Keratinocyte (primary cell): ENCODE data around the gene TRAF3IP3. TPM values are rescaled to one million over a fixed set of nuclear protein-coding genes. Genes with fewer than 3 reads are reported as not detected.

Source experiments
- DNase-seq: peaks from one replicate; pipeline ENCODE4 v3.0.0-alpha.2; 2011; ENCODE audit warnings: low read depth, missing footprints, low spot score
- FAIRE-seq: peaks from 2 replicates; lab custom pipeline; 2011; peaks lifted over from hg19 to GRCh38; lab: Jason Lieb, UNC
- H2AFZ ChIP-seq: 2 replicates; pipeline ENCODE4 v1.6.0; 2012; ENCODE audit warnings: low read length, control low read depth, inconsistent platforms; ENCODE audit not compliant: control insufficient read depth
- H3K27ac ChIP-seq: 2 replicates; pipeline ENCODE4 v1.5.1; 2011; ENCODE audit warnings: low read length; ENCODE audit not compliant: control insufficient read depth, insufficient read depth
- H3K27me3 ChIP-seq: 3 replicates; pipeline ENCODE4 v1.6.0; 2011; ENCODE audit warnings: low read length; ENCODE audit not compliant: control insufficient read depth, insufficient read depth; ENCODE audit errors: extremely low read depth
- H3K36me3 ChIP-seq, 2 experiments: 2 replicates in 1 of 2; 3 replicates in 1 of 2; pipeline ENCODE4 v1.5.1; 2011; ENCODE audit warnings: low read length in 2 of 2, mild to moderate bottlenecking in 1 of 2; ENCODE audit not compliant: control insufficient read depth in 2 of 2, insufficient read depth in 2 of 2; ENCODE audit errors: extremely low read depth in 1 of 2
- H3K4me1 ChIP-seq: 3 replicates; pipeline ENCODE4 v1.5.1; 2011; ENCODE audit warnings: low read length; ENCODE audit not compliant: control insufficient read depth, insufficient read depth; ENCODE audit errors: extremely low read depth
- H3K4me2 ChIP-seq: 3 replicates; pipeline ENCODE4 v1.6.0; 2011; ENCODE audit warnings: low read depth, low read length; ENCODE audit not compliant: control insufficient read depth, insufficient read depth; ENCODE audit errors: extremely low read depth
- H3K4me3 ChIP-seq, 3 experiments: fragments of 200-600 bp in 1 of 3; sonication (generic) in 1 of 3; 2 replicates in 2 of 3; 3 replicates in 1 of 3; pipeline ENCODE4 v1.5.1; 2011 to 2016; ENCODE audit warnings: low read length in 3 of 3, mild to moderate bottlenecking in 3 of 3, control low read depth in 2 of 3, inconsistent platforms in 1 of 3, low read depth in 1 of 3, mixed read lengths in 1 of 3, mixed run types in 1 of 3, moderate library complexity in 1 of 3; ENCODE audit not compliant: control insufficient read depth in 2 of 3, insufficient read depth in 2 of 3; ENCODE audit errors: extremely low read depth in 1 of 3
- H3K79me2 ChIP-seq: 2 replicates; pipeline ENCODE4 v1.6.0; 2012; ENCODE audit warnings: low read length; ENCODE audit not compliant: control insufficient read depth, insufficient read depth
- H3K9ac ChIP-seq: 3 replicates; pipeline ENCODE4 v1.6.0; 2011; ENCODE audit warnings: low read length; ENCODE audit not compliant: control insufficient read depth, insufficient read depth; ENCODE audit errors: extremely low read depth
- H3K9me1 ChIP-seq: 3 replicates; pipeline ENCODE4 v1.6.0; 2011; ENCODE audit warnings: low read length; ENCODE audit not compliant: control insufficient read depth, insufficient read depth; ENCODE audit errors: extremely low read depth
- H3K9me3 ChIP-seq: 2 replicates; pipeline ENCODE4 v1.5.1; 2012; ENCODE audit warnings: low read depth, low read length; ENCODE audit not compliant: control insufficient read depth
- H4K20me1 ChIP-seq: 3 replicates; pipeline ENCODE4 v1.6.0; 2011; ENCODE audit warnings: low read length; ENCODE audit not compliant: control insufficient read depth, insufficient read depth; ENCODE audit errors: extremely low read depth
- CTCF ChIP-seq, 3 experiments: IDR thresholded peaks in 1 of 3; conservative IDR thresholded peaks in 1 of 3; optimal IDR thresholded peaks in 1 of 3; 2 replicates in 2 of 3; 3 replicates in 1 of 3; pipeline versions ENCODE3 to v1.5.1; 2011; ENCODE audit warnings: low read length in 3 of 3, mild to moderate bottlenecking in 3 of 3, moderate library complexity in 2 of 3, control low read depth in 1 of 3, inconsistent platforms in 1 of 3; ENCODE audit not compliant: insufficient read depth in 2 of 3; ENCODE audit errors: extremely low read depth in 1 of 3
- EZH2 ChIP-seq: IDR thresholded peaks from one replicate; pipeline ENCODE4 v1.6.1; 2012; ENCODE audit warnings: inconsistent platforms, mild to moderate bottlenecking, low read length, moderate library complexity
- dilution Hi-C: fragments of 300-500 bp; cut with MboI; formaldehyde crosslinking; loops from one replicate; pipeline ENCODE4 v1.7.0; 2020; ENCODE audit warnings: low sequenced_read_pairs; ENCODE audit not compliant: extremely low pct_ligation_motif_present
- polyA plus RNA-seq, 5 experiments: library from polyadenylated mRNA; depleted of rRNA in 3 of 5; stranded (reverse) in 3 of 5; stranded (forward) in 1 of 5; unstranded in 1 of 5; fragments of >200 nt; gene quantifications; 1 replicate in 1 of 5; 2 replicates in 3 of 5; 3 replicates in 1 of 5; pipeline versions ENCODE4 v1.2.1 to v1.2.3, GENCODE V29; 2011 to 2012; ENCODE audit warnings: missing spikeins in 2 of 5, low read depth in 1 of 5, low replicate concordance in 1 of 5

Gene TRAF3IP3
- polyA plus RNA-seq, 1 donor (not counting 4 experiments of a cell fraction or from before 2014, with no cell fraction given), result 0.16 TPM

DNA sequence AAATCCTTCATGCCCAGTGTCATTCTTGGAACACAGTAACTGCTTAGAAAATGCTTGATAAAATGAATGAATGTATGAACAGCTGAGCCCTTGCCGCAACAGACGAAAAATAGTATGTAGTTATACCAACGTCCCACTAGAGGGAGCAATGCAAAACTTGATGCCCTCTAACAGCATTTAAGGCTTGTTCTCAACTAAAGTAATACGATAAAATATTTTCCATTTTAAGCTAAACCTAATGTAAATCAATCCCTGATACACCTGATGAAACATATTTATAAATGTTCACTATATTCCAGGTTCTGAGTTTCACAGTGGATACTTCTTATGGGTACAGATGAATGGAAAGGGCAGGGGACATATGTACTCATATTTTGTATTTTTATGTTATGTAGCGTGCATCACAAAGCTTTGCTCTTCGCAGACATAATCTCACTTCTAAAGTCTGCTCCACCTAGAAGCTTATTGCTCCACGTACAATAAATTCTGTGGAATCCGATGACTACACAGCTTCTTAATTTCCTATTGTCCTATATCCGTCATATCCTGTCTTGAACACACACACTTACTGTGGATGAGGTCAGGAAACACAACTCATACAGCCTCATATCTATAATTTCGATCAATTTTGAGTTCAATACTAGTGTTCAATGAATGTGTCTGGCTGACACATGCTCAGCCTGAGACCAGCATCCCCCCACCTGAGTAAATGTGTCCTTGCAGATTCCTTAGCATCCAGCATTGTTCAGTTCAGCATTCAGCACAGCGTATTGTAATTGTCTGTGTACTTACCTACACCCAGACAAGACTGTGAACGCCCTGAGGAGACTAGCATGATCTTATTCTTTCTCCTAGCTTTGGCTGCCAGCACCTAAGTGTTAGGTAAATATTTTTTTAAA, 67.5 kb downstream of the TRAF3IP3 start:
- no peak overlapping the region for H2AFZ ChIP-seq

DNA sequence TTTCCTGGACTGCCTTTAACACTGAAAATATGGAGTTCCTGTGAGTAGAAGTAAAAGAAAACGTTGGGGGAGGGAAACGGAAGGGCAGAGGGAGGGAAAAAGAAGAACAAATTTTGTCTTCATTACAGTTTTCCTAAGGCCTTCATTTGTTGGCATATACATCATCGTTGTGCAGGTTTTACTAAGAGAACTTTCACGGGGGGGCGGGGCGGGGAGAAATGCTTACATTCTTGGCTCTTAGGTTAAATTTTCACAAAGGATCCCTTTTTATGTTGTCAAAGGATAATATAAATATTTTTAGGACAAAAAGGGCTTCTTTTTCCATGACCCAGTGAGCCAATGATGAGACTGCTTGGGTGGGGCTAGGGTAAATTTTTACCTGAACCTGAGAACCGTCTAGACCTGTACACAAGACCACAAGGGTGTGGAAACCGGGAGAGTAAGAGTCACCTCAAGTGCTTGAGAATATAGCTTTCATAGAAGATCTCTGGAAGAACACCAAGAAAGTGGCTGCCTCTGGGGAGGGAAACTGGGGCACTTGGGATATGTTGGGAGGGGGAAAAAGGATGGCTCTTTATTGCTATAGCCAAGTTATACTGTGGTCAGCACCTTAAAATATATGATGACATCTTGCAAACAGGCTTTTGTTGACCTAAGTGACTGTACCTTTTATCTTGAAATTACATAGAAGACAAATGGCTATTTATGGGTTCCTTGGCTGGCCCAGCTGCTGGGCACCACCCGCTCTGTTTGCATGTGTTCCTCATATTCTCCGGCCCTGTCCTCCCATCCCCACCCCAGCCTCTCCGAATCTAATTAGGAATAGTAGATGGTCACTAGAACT, 70.0 kb downstream of the TRAF3IP3 start:
- no peaks in the 10 kb centered on the region for H3K9me3 ChIP-seq
- H3K4me3 ChIP-seq, result peak overlapping the region in 2 of 3 experiments; percentile 18 to 25
- peaks cover 0 to 4% of the 10 kb centered on the region in 2 experiments for H3K36me3 ChIP-seq
- no peaks in the 10 kb centered on the region for H3K27me3 ChIP-seq
- TF ChIP-seq EZH2, result no peak
- TF ChIP-seq CTCF (optimal IDR thresholded peaks at IDR 0.05 in 1 of 3, IDR thresholded peaks at IDR 0.05 in 1 of 3, conservative IDR thresholded peaks at IDR 0.05 in 1 of 3; ENCODE audit: extremely low read depth in 1 of 3, insufficient read depth in 2 of 3, low read length in 3 of 3), result no peak
- dilution Hi-C loops, result loop anchor here (25.0 kb wide), 1 partner anchor 161 kb away; no protein-coding TSS in a partner anchor
- H3K79me2 ChIP-seq, result peaks cover 19% of the 10 kb centered on the region
- no peak overlapping the region for H2AFZ ChIP-seq
- peak overlapping the region; percentile 92 for H3K4me2 ChIP-seq
- FAIRE-seq (peak; percentile 39), DNase-seq (no peak)
- H3K27ac ChIP-seq, result peak overlapping the region; percentile 92
- H3K9me1 ChIP-seq, result no peaks in the 10 kb centered on the region
- H3K4me1 ChIP-seq, result peaks cover 65% of the 10 kb centered on the region
- H3K9ac ChIP-seq, result peak overlapping the region; percentile 93
- no peaks in the 10 kb centered on the region for H4K20me1 ChIP-seq

More for the DNA sequence above, 67.5 kb downstream of the TRAF3IP3 start:
- H3K79me2 ChIP-seq, result peaks cover 6% of the 10 kb centered on the region
- H3K4me1 ChIP-seq, result peaks cover 56% of the 10 kb centered on the region
- no peaks in the 10 kb centered on the region for H3K27me3 ChIP-seq
- H3K4me2 ChIP-seq, result peak overlapping the region; percentile 88
- no peaks in the 10 kb centered on the region for H4K20me1 ChIP-seq
- DNase-seq, result no peak
- peak overlapping the region; percentile 93 for H3K9ac ChIP-seq
- peak; percentile 90 for FAIRE-seq
- TF ChIP-seq EZH2 (no peak), CTCF (optimal IDR thresholded peaks at IDR 0.05 in 1 of 3, IDR thresholded peaks at IDR 0.05 in 1 of 3, conservative IDR thresholded peaks at IDR 0.05 in 1 of 3; ENCODE audit: extremely low read depth in 1 of 3, insufficient read depth in 2 of 3, low read length in 3 of 3) (peak; percentile 50 to 69 (median 52))
- peak overlapping the region; percentile 92 for H3K27ac ChIP-seq
- no peaks in the 10 kb centered on the region for H3K36me3 ChIP-seq
- peak overlapping the region; percentile 2 to 60 (median 46) for H3K4me3 ChIP-seq
- H3K9me1 ChIP-seq, result no peaks in the 10 kb centered on the region
- dilution Hi-C loops, result no loop called here
- no peaks in the 10 kb centered on the region for H3K9me3 ChIP-seq
